ENCODE data around the gene OSBPL5.

The OSBPL5 gene

GRCh38 chr11:3129591-3130268, 35.4 kb downstream of the OSBPL5 start:
- TF ChIP-seq FOXP2 (optimal IDR thresholded peaks at IDR 0.05; ENCODE audit: borderline replicate concordance, extremely low read depth, extremely low read length, insufficient read depth) (no peak), POLR2AphosphoS5 (IDR thresholded peaks at IDR 0.05; ENCODE audit: low read depth, low read length) (no peak), TAF1 (IDR thresholded peaks at IDR 0.05; ENCODE audit: borderline replicate concordance, insufficient read depth, low read length) (no peak), SIN3A (IDR thresholded peaks at IDR 0.05; ENCODE audit: borderline replicate concordance, insufficient read depth, low read length) (no peak), REST (IDR thresholded peaks at IDR 0.05; ENCODE audit: insufficient read depth in 1 of 2, low read depth in 2 of 2, low read length in 2 of 2) (no peak)

GRCh38 chr11:3129181-3129590, 35.9 kb downstream of the OSBPL5 start:
- no peak for TF ChIP-seq REST (IDR thresholded peaks at IDR 0.05; ENCODE audit: insufficient read depth in 1 of 2, low read depth in 2 of 2, low read length in 2 of 2)

- TF ChIP-seq TAF1 (IDR thresholded peaks at IDR 0.05; ENCODE audit: borderline replicate concordance, insufficient read depth, low read length) (no peak), SIN3A (IDR thresholded peaks at IDR 0.05; ENCODE audit: borderline replicate concordance, insufficient read depth, low read length) (no peak)
Observed at GRCh38 chr11:3128356-3129180, 36.5 kb downstream of the OSBPL5 start.

- TF ChIP-seq TAF1 (IDR thresholded peaks at IDR 0.05; ENCODE audit: borderline replicate concordance, insufficient read depth, low read length) (no peak), FOXP2 (optimal IDR thresholded peaks at IDR 0.05; ENCODE audit: borderline replicate concordance, extremely low read depth, extremely low read length, insufficient read depth) (no peak)
Observed at GRCh38 chr11:3127706-3128355, 37.3 kb downstream of the OSBPL5 start.

GRCh38 chr11:3126901-3127691, 38.0 kb downstream of the OSBPL5 start:
- no peak for TF ChIP-seq SIN3A (IDR thresholded peaks at IDR 0.05; ENCODE audit: borderline replicate concordance, insufficient read depth, low read length)
- no peak for TF ChIP-seq TAF1 (IDR thresholded peaks at IDR 0.05; ENCODE audit: borderline replicate concordance, insufficient read depth, low read length)
- TF ChIP-seq POLR2AphosphoS5 (IDR thresholded peaks at IDR 0.05; ENCODE audit: low read depth, low read length): no peak
- no peak for TF ChIP-seq REST (IDR thresholded peaks at IDR 0.05; ENCODE audit: insufficient read depth in 1 of 2, low read depth in 2 of 2, low read length in 2 of 2)
- no peak for TF ChIP-seq FOXP2 (optimal IDR thresholded peaks at IDR 0.05; ENCODE audit: borderline replicate concordance, extremely low read depth, extremely low read length, insufficient read depth)

Data from PFSK-1 (cell line).